ENCODE results near the gene RAP2B. TPM values are rescaled to one million over a fixed set of nuclear protein-coding genes. Genes with fewer than 3 reads are reported as not detected.

RAP2B gene
- total RNA-seq, 1 donor from 2014 or later: 12.0 TPM

DNA sequence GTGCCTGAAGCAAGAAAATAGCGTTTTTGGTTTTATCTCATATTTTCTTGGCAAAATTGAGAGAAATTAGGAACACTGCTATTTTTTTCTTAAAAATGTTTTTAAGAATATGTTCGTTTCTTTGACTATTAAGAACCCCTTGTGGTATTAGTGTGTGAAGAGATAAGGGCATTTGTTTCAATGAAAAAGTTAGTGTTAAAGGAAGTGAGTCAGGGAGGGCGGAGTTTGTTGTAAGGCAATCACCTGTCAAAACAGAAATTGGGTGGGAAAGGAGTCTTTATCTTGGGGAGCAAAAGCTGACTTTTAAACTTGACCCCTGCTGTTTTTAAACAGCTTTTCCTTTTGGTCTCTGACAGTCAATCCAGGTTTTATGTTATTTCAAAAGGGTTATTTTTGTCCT, 4.2 kb downstream of the RAP2B start:
- Histone ChIP-seq H3K9me3 (ENCODE audit: control insufficient read depth in 3 of 3, low read length in 3 of 3) (no peaks in the 10 kb centered on the region), H3K9ac (ENCODE audit: low read depth in 1 of 3, low read length in 3 of 3) (no peak overlapping the region), H3K27ac (ENCODE audit: low read depth, low read length) (no peak overlapping the region), H3K4me3 (ENCODE audit: low read length in 3 of 3) (no peak overlapping the region), H3K36me3 (ENCODE audit: control insufficient read depth in 3 of 3, insufficient read depth in 3 of 3, low read length in 3 of 3) (peaks cover 0 to 3% (median 0%) of the 10 kb centered on the region in 3 donors), H3K27me3 (ENCODE audit: control insufficient read depth in 3 of 3, insufficient read depth in 3 of 3, low read length in 3 of 3) (no peaks in the 10 kb centered on the region), H3K4me1 (ENCODE audit: control insufficient read depth in 3 of 3, insufficient read depth in 3 of 3, low read length in 3 of 3) (peaks cover 6 to 18% (median 8%) of the 10 kb centered on the region in 3 donors)

- H3K4me3 ChIP-seq (ENCODE audit: low read length in 3 of 3): no peak overlapping the region
- H3K27me3 ChIP-seq (ENCODE audit: control insufficient read depth in 3 of 3, insufficient read depth in 3 of 3, low read length in 3 of 3): no peaks in the 10 kb centered on the region
- H3K27ac ChIP-seq (ENCODE audit: low read depth, low read length): no peak overlapping the region
- no peak overlapping the region for H3K9ac ChIP-seq (ENCODE audit: low read depth in 1 of 3, low read length in 3 of 3)
- H3K4me1 ChIP-seq (ENCODE audit: control insufficient read depth in 3 of 3, insufficient read depth in 3 of 3, low read length in 3 of 3): peaks cover 4 to 13% (median 8%) of the 10 kb centered on the region in 3 donors
- H3K9me3 ChIP-seq (ENCODE audit: control insufficient read depth in 3 of 3, low read length in 3 of 3): no peaks in the 10 kb centered on the region
- H3K36me3 ChIP-seq (ENCODE audit: control insufficient read depth in 3 of 3, insufficient read depth in 3 of 3, low read length in 3 of 3): peaks cover 0 to 3% (median 0%) of the 10 kb centered on the region in 3 donors
These were observed 4.8 kb downstream of the RAP2B start for GRCh38 chr3:153166796-153167195.

GRCh38 chr3:153169793-153170383, 7.9 kb downstream of the RAP2B start:
- no peaks in the 10 kb centered on the region for H3K27me3 ChIP-seq (ENCODE audit: control insufficient read depth in 3 of 3, insufficient read depth in 3 of 3, low read length in 3 of 3)
- H3K27ac ChIP-seq (ENCODE audit: low read depth, low read length): no peak overlapping the region
- no peaks in the 10 kb centered on the region for H3K9me3 ChIP-seq (ENCODE audit: control insufficient read depth in 3 of 3, low read length in 3 of 3)
- H3K36me3 ChIP-seq (ENCODE audit: control insufficient read depth in 3 of 3, insufficient read depth in 3 of 3, low read length in 3 of 3): peaks cover 0 to 2% (median 0%) of the 10 kb centered on the region in 3 donors
- no peak overlapping the region for H3K4me3 ChIP-seq (ENCODE audit: low read length in 3 of 3)
- H3K9ac ChIP-seq (ENCODE audit: low read depth in 1 of 3, low read length in 3 of 3): no peak overlapping the region
- H3K4me1 ChIP-seq (ENCODE audit: control insufficient read depth in 3 of 3, insufficient read depth in 3 of 3, low read length in 3 of 3): peaks cover 0 to 3% (median 0%) of the 10 kb centered on the region in 3 donors

DNA sequence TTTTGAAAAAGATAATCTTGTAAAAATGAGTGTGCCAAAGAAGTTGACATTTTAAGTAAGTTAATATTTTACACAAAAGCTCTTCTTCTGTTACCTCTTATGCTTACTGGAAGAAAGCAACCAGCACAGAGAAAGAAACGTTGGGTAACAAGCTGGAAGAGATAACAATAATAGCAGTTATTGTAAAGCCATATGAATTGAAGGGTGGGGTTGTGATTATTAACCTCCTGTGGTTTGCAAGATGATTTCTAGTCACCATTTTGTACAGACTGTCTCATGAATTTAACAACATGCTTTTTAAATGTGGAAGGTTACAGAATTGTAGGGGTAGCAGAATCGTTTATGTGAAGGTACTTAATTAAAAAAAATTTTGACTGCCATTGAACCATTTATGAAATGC, 9.2 kb downstream of the RAP2B start:
- Histone ChIP-seq H3K9me3 (ENCODE audit: control insufficient read depth in 3 of 3, low read length in 3 of 3) (no peaks in the 10 kb centered on the region), H3K4me1 (ENCODE audit: control insufficient read depth in 3 of 3, insufficient read depth in 3 of 3, low read length in 3 of 3) (no peaks in the 10 kb centered on the region), H3K27ac (ENCODE audit: low read depth, low read length) (no peak overlapping the region), H3K4me3 (ENCODE audit: low read length in 3 of 3) (no peak overlapping the region), H3K9ac (ENCODE audit: low read depth in 1 of 3, low read length in 3 of 3) (no peak overlapping the region), H3K36me3 (ENCODE audit: control insufficient read depth in 3 of 3, insufficient read depth in 3 of 3, low read length in 3 of 3) (no peaks in the 10 kb centered on the region), H3K27me3 (ENCODE audit: control insufficient read depth in 3 of 3, insufficient read depth in 3 of 3, low read length in 3 of 3) (no peaks in the 10 kb centered on the region)

- Histone ChIP-seq H3K4me3 (ENCODE audit: low read length in 3 of 3) (no peak overlapping the region), H3K27ac (ENCODE audit: low read depth, low read length) (no peak overlapping the region), H3K4me1 (ENCODE audit: control insufficient read depth in 3 of 3, insufficient read depth in 3 of 3, low read length in 3 of 3) (no peaks in the 10 kb centered on the region), H3K36me3 (ENCODE audit: control insufficient read depth in 3 of 3, insufficient read depth in 3 of 3, low read length in 3 of 3) (no peaks in the 10 kb centered on the region), H3K27me3 (ENCODE audit: control insufficient read depth in 3 of 3, insufficient read depth in 3 of 3, low read length in 3 of 3) (no peaks in the 10 kb centered on the region), H3K9ac (ENCODE audit: low read depth in 1 of 3, low read length in 3 of 3) (no peak overlapping the region), H3K9me3 (ENCODE audit: control insufficient read depth in 3 of 3, low read length in 3 of 3) (no peaks in the 10 kb centered on the region)
These were observed 9.9 kb downstream of the RAP2B start for GRCh38 chr3:153171918-153172317.

- no peak overlapping the region for H3K4me3 ChIP-seq (ENCODE audit: low read length in 3 of 3)
- H3K4me1 ChIP-seq (ENCODE audit: control insufficient read depth in 3 of 3, insufficient read depth in 3 of 3, low read length in 3 of 3): no peaks in the 10 kb centered on the region
- H3K27ac ChIP-seq (ENCODE audit: low read depth, low read length): no peak overlapping the region
- H3K9me3 ChIP-seq (ENCODE audit: control insufficient read depth in 3 of 3, low read length in 3 of 3): no peaks in the 10 kb centered on the region
- H3K36me3 ChIP-seq (ENCODE audit: control insufficient read depth in 3 of 3, insufficient read depth in 3 of 3, low read length in 3 of 3): no peaks in the 10 kb centered on the region
- no peak overlapping the region for H3K9ac ChIP-seq (ENCODE audit: low read depth in 1 of 3, low read length in 3 of 3)
- H3K27me3 ChIP-seq (ENCODE audit: control insufficient read depth in 3 of 3, insufficient read depth in 3 of 3, low read length in 3 of 3): no peaks in the 10 kb centered on the region
These were observed 11.1 kb downstream of the RAP2B start for GRCh38 chr3:153172796-153173757.

DNA sequence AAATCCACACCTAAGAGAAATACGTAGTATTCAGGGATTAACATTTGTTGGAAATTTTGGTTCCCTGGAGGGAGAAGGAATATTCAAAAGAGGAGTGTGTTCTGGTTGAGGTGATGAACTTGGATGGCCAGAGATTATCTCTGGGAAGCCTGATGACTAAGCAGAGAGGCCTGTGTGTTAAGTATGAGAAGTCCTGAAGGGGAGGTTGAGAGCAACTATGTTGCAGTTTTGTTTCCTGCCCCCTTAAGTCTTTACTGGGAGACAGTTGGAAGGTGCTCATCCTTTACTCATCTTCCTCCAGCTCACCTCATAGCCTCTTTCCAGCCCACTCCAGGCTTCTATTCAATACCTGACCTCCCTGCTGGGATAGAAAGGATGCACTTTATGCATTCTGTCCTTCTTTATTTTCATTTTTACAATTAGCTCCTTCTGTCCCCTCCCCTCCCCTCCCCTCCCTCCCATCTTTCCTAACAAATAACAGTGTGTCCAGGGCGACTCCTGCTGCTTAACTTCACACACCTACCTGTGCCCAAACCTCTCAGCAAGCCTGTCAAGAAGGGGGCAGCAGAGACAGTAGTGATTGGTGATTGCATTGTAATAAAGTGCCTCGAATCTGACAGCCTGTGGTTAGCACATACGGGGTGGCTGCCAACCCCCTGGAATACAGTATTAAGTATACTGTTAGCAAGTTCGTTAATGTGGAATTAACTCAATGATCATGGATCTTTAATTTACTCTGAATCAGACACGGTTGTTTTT, 11.9 kb downstream of the RAP2B start:
- H3K27ac ChIP-seq (ENCODE audit: low read depth, low read length): no peak overlapping the region
- H3K4me1 ChIP-seq (ENCODE audit: control insufficient read depth in 3 of 3, insufficient read depth in 3 of 3, low read length in 3 of 3): no peaks in the 10 kb centered on the region
- no peaks in the 10 kb centered on the region for H3K36me3 ChIP-seq (ENCODE audit: control insufficient read depth in 3 of 3, insufficient read depth in 3 of 3, low read length in 3 of 3)
- H3K9ac ChIP-seq (ENCODE audit: low read depth in 1 of 3, low read length in 3 of 3): no peak overlapping the region
- no peaks in the 10 kb centered on the region for H3K27me3 ChIP-seq (ENCODE audit: control insufficient read depth in 3 of 3, insufficient read depth in 3 of 3, low read length in 3 of 3)
- H3K4me3 ChIP-seq (ENCODE audit: low read length in 3 of 3): no peak overlapping the region
- H3K9me3 ChIP-seq (ENCODE audit: control insufficient read depth in 3 of 3, low read length in 3 of 3): no peaks in the 10 kb centered on the region

DNA sequence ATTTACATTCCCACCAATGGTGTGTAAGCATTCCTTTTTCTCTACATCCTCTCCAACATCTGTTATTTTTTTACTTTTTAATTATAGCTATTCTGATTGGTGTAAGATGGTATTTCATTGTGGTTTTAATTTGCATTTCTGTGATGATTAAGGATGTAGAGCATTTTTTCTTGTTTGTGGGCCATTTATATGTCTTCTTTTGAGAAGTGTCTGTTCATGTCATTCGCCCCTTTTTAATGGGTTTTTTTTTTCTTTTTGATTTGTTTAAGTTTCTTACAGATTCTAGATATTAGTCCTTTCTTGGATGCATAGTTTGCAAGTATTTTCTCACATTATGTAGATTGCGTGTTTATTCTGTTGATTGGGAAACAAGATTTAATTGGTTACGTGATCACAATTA, 14.2 kb downstream of the RAP2B start:
- Histone ChIP-seq H3K27me3 (ENCODE audit: control insufficient read depth in 3 of 3, insufficient read depth in 3 of 3, low read length in 3 of 3) (no peaks in the 10 kb centered on the region), H3K36me3 (ENCODE audit: control insufficient read depth in 3 of 3, insufficient read depth in 3 of 3, low read length in 3 of 3) (no peaks in the 10 kb centered on the region), H3K9ac (ENCODE audit: low read depth in 1 of 3, low read length in 3 of 3) (no peak overlapping the region), H3K27ac (ENCODE audit: low read depth, low read length) (no peak overlapping the region), H3K9me3 (ENCODE audit: control insufficient read depth in 3 of 3, low read length in 3 of 3) (no peaks in the 10 kb centered on the region), H3K4me3 (ENCODE audit: low read length in 3 of 3) (no peak overlapping the region), H3K4me1 (ENCODE audit: control insufficient read depth in 3 of 3, insufficient read depth in 3 of 3, low read length in 3 of 3) (no peaks in the 10 kb centered on the region)

DNA sequence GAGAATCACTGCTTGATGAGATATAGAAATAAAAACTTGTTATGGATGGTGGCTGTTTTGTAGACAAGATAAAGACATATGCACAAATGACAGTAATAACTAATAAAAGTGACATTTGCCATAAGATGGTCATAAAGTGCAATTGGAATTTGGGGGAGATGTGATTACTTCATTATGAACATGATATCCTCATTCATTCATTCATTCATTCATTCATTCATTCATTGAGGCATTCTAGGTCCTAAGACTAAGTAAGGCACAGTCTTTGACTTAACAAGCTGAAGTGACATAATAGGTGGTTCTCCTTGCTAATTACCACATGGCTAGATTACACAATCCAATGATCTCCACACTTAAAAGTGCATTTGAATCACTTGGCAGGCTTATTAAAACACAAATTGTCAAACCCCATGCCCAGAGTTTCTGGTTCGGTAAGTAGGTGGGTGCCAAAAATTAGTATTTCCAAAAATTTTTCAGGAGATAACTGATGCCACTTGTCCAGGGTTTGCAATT, 18.9 kb downstream of the RAP2B start:
- Histone ChIP-seq H3K27ac (ENCODE audit: low read depth, low read length) (no peak overlapping the region), H3K9ac (ENCODE audit: low read depth in 1 of 3, low read length in 3 of 3) (no peak overlapping the region), H3K4me3 (ENCODE audit: low read length in 3 of 3) (no peak overlapping the region), H3K4me1 (ENCODE audit: control insufficient read depth in 3 of 3, insufficient read depth in 3 of 3, low read length in 3 of 3) (no peaks in the 10 kb centered on the region), H3K27me3 (ENCODE audit: control insufficient read depth in 3 of 3, insufficient read depth in 3 of 3, low read length in 3 of 3) (no peaks in the 10 kb centered on the region), H3K36me3 (ENCODE audit: control insufficient read depth in 3 of 3, insufficient read depth in 3 of 3, low read length in 3 of 3) (no peaks in the 10 kb centered on the region), H3K9me3 (ENCODE audit: control insufficient read depth in 3 of 3, low read length in 3 of 3) (no peaks in the 10 kb centered on the region)

All from skeletal muscle tissue (tissue), 4 donors.